RCC 7860 (cell line): ENCODE measurements around the gene TAGLN3.

Source experiments
- DNase-seq: peaks from one replicate; pipeline ENCODE4 v3.0.0-alpha.2; 2015; ENCODE audit warnings: low spot score
- FAIRE-seq: peaks from 2 replicates; lab custom pipeline; 2012; peaks lifted over from hg19 to GRCh38; lab: Jason Lieb, UNC

Gene TAGLN3

GRCh38 chr3:112043621-112044201 lies 45.0 kb downstream of the TAGLN3 start:
- peak; percentile 72 for DNase-seq
- FAIRE-seq, result peak; percentile 84

DNA sequence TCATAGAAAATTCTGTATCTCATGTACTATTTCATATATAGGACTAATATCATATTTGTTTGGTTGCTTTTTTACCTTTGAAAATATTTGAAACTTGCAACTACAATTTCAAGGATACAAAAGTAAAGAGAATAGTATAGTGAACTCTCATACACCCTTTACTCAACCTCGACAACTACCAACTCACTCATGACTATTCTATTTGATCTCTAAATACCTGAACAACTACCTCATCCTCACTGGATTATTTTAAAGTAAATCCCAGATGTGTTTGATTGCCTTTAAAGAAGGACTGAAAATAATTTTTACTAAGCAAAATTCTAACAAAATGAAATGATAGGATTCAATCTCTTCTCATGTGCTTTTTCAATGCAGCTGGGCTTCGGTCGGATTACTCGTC lies 47.9 kb downstream of the TAGLN3 start:
- DNase-seq, result no peak
- no peak for FAIRE-seq

DNA sequence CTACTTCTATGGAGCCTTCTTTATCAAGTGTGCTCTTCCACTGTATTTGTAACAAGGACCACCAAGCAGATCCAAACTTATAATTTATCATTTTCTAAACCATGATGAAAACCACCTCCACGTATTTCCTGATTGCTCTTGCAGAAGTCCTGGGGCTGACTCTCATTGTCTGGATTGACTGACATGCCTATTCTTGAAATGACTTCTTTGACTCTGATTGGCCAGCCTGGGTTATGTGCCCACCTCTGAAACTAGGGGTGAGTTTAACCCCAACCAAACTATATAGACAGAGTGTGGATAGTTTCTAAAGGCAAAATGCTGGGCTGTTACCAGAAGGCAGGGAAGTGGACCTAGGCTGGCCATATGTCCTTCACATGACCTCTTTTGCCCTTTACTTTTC lies 48.5 kb downstream of the TAGLN3 start:
- DNase-seq (no peak), FAIRE-seq (no peak)

- no peak for FAIRE-seq
- no peak for DNase-seq
Observed at GRCh38 chr3:112048911-112049310, 50.2 kb downstream of the TAGLN3 start.

DNA sequence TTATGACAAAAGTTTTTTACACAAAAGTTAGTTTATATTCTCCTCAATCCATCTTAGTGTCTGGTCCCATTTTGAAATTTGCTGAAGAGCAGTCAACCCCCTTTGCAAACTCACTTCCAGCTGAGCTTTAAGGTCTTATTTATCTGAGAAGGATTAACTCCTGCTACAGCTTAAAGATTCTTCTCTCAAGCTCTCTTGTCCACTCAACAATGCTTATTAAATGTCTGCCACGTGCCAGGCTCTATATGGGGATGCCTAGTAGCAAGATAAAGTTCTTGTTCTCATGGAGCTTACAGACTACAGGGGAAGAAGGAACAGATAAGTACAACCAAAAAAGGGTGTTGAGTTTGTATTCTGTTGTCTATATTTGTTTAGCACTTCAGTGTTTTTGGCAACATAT lies 54.5 kb downstream of the TAGLN3 start:
- FAIRE-seq, result no peak

GRCh38 chr3:112056451-112056929 lies 57.8 kb downstream of the TAGLN3 start:
- no peak for FAIRE-seq
- DNase-seq, result peak; percentile 43

More for the DNA sequence above, 54.5 kb downstream of the TAGLN3 start:
- DNase-seq, result no peak

DNA sequence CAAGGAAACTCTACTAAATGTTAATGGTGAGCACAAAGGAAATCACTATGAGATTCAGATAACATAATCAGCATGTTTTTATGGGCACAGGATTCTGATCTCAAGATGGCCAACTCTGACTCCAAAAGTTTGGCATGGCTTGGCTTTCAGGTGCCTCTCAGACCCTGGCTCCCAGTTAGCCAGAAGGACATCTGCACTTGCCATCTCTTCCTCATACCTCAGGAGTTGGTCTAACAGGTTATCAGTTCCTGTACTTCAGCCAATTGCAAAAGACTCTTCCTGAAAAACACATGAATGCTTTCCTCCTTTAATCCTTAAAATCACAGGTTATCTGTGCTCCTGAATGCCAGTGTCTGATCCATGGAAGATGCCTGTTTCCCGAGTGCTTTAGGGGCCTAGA lies 60.8 kb downstream of the TAGLN3 start:
- DNase-seq, result no peak
- FAIRE-seq, result no peak

DNA sequence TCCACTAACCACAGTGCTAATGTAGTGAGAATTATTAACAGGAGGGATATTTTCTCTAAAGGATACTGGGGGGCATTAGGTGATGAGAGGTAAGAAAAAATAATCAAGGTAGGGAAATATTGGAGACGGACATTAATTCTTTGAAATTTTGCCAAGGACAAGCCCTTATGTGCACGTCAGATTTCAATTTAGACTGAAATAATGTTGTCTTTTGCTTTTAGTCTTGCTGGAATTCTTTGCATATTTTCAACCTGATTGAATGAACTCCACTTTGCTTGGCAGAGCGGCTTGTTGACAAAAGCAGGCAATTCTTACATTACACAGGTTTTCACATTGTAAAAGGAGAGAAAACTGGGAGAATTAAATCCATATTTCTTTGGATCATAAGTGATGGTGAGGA lies 62.4 kb downstream of the TAGLN3 start:
- DNase-seq (no peak), FAIRE-seq (no peak)
